ENCODE results near the gene B4GALNT3.

DNA sequence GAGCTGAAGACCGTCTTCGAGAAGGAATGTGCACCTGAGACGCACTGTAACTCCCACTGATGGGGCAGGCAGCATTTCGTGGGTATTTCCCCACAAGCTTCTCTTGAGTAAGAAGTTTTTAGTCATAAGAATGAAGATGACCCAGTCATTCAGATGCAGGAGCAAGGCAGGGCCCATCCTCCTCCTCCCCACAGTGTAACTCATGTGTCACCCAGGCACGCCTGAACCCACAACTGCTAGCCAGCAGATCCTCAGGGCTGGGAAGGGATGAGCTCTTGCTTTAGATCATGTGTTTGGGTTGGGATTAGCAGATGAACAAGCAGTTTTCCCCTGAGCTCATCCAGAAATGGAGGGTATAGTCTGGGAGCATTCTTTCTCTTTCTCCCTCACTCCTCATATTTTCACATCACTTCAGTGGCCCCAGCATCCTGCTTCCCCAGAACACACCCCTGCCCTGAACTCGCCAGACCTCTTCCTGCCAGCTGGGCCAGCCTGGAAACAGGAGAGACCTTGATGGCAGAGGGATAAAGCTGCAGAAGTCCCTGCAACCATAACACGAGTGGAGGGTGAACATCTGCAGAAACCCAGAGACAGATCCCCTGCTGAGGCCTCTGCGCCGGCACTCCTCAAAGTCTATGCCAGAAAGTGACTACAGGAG is 73.3 kb downstream of the B4GALNT3 start:
- no peak for TF ChIP-seq CTCF (IDR thresholded peaks at IDR 0.05)
- no peak for TF ChIP-seq POLR2A (IDR thresholded peaks at IDR 0.05)
